HepG2 (cell line): ENCODE measurements around the gene ATP2C2. TPM values are rescaled to one million over a fixed set of nuclear protein-coding genes. Genes with fewer than 3 reads are reported as not detected.

ENCODE experiments used
- ATAC-seq: fragments of 200-7000 bp; cut with Tn5 transposase; 3 replicates; pipeline ENCODE4 v1.9.1; 2020; ENCODE audit warnings: mild to moderate bottlenecking, moderate library complexity
- BruUV-seq: library from RNA; stranded (reverse); fragments of 400-500 nt; replicated peaks from 2 replicates; lab custom pipeline; 2021; lab: Mats Ljungman, UMichigan
- CTCF ChIA-PET: fragments of 300-600 bp; formaldehyde crosslinking; extraction: SDS; loops from one replicate; lab custom pipeline; 2021; ENCODE audit warnings: low total read pairs, inconsistent platforms, low intra/inter-chr PET ratio; lab: Yijun Ruan, JAX
- POLR2A ChIA-PET: fragments of 350-600 bp; sonication (Branson Sonifier 250); formaldehyde crosslinking; loops from one replicate; lab custom pipeline; 2020; ENCODE audit warnings: antibody characterized with exemption, inconsistent platforms; lab: Yijun Ruan, JAX
- DNase-seq: peaks from one replicate; pipeline ENCODE4 v3.0.0-alpha.2; 2015; ENCODE audit warnings: low spot score
- FAIRE-seq: peaks from 3 replicates; lab custom pipeline; 2011; peaks lifted over from hg19 to GRCh38; lab: Jason Lieb, UNC
- H2AFZ ChIP-seq: one replicate; pipeline ENCODE4 v1.6.1; 2011; ENCODE audit warnings: low read length, inconsistent platforms
- H3K27ac ChIP-seq: fragments of 300-600 bp; 3 replicates; pipeline ENCODE4 v1.8.0; 2011; ENCODE audit warnings: mixed run types, mild to moderate bottlenecking, mixed read lengths, low read length, inconsistent platforms; ENCODE audit not compliant: insufficient read depth; ENCODE audit errors: extremely low read length
- H3K27me3 ChIP-seq, 2 experiments: fragments of 200-600 bp in 1 of 2; 2 replicates in 1 of 2; 3 replicates in 1 of 2; pipeline versions ENCODE4 v1.6.0 to v1.8.0; 2011; ENCODE audit warnings: low read length in 2 of 2, mild to moderate bottlenecking in 2 of 2, moderate library complexity in 2 of 2, inconsistent platforms in 1 of 2; ENCODE audit not compliant: insufficient read depth in 2 of 2, control insufficient read depth in 1 of 2
- H3K36me3 ChIP-seq, 2 experiments: fragments of 200-600 bp in 1 of 2; replicated peaks in 1 of 2; 2 replicates in 1 of 2; 3 replicates in 1 of 2; pipeline versions ENCODE4 v1.5.1 to v1.8.0; 2011; ENCODE audit warnings: low read length in 2 of 2, inconsistent platforms in 1 of 2; ENCODE audit not compliant: insufficient read depth in 2 of 2, control insufficient read depth in 1 of 2
- H3K4me1 ChIP-seq: 2 replicates; pipeline ENCODE4 v1.5.1; 2012; ENCODE audit warnings: low read length, inconsistent platforms; ENCODE audit not compliant: insufficient read depth
- H3K4me2 ChIP-seq: 2 replicates; pipeline ENCODE4 v1.6.0; 2011; ENCODE audit warnings: low read depth, low read length, inconsistent platforms
- H3K4me3 ChIP-seq, 3 experiments: fragments of 200-600 bp in 1 of 3; sonication (generic), shearing (Covaris generic) in 1 of 3; replicated peaks in 1 of 3; 2 replicates each; pipeline ENCODE4 v1.5.1; 2011 to 2016; ENCODE audit warnings: low read length in 3 of 3, inconsistent platforms in 2 of 3, low read depth in 2 of 3, mild to moderate bottlenecking in 2 of 3, control low read depth in 1 of 3, mixed read lengths in 1 of 3; ENCODE audit not compliant: insufficient read depth in 1 of 3
- H3K79me2 ChIP-seq: one replicate; pipeline ENCODE4 v1.6.1; 2011; ENCODE audit warnings: low read length, inconsistent platforms; ENCODE audit not compliant: insufficient read depth
- H3K9ac ChIP-seq: 2 replicates; pipeline ENCODE4 v1.6.0; 2011; ENCODE audit warnings: mild to moderate bottlenecking, low read depth, low read length, inconsistent platforms; ENCODE audit not compliant: insufficient read depth
- H3K9me3 ChIP-seq: 2 replicates; pipeline ENCODE4 v1.5.1; 2012; ENCODE audit warnings: mild to moderate bottlenecking, low read length
- H4K20me1 ChIP-seq: 2 replicates; pipeline ENCODE4 v1.6.0; 2011; ENCODE audit warnings: inconsistent platforms, mild to moderate bottlenecking, low read length, moderate library complexity; ENCODE audit not compliant: insufficient read depth
- GABPB1 ChIP-seq: IDR thresholded peaks from 2 replicates; pipeline ENCODE4 v1.6.1; 2016; ENCODE audit warnings: mild to moderate bottlenecking, missing genetic modification reagents, moderate library complexity, missing compliant biosample characterization
- NFE2 ChIP-seq: sonication (generic); formaldehyde crosslinking; IDR thresholded peaks from 2 replicates; pipeline ENCODE4 v1.4.0; 2020; ENCODE audit warnings: missing genetic modification reagents
- NR2F6 ChIP-seq, 2 experiments: IDR thresholded peaks; 2 replicates each; pipeline ENCODE4 v1.6.1; 2016; ENCODE audit warnings: antibody characterized with exemption in 1 of 2, mild to moderate bottlenecking in 1 of 2
- POGZ ChIP-seq: sonication (generic); formaldehyde crosslinking; IDR thresholded peaks from 2 replicates; pipeline ENCODE4 v1.4.0; 2020; ENCODE audit warnings: mild to moderate bottlenecking, missing genetic modification reagents
- RFXANK ChIP-seq: IDR thresholded peaks from 2 replicates; pipeline ENCODE4 v1.6.1; 2016
- SRF ChIP-seq: IDR thresholded peaks from 2 replicates; pipeline ENCODE4 v1.6.1; 2011; ENCODE audit warnings: mild to moderate bottlenecking, low read depth, low read length, moderate library complexity
- ZEB1 ChIP-seq: IDR thresholded peaks from 2 replicates; pipeline ENCODE4 v1.6.1; 2012; ENCODE audit warnings: mild to moderate bottlenecking, low read depth, inconsistent platforms; ENCODE audit not compliant: insufficient replicate concordance
- WGBS: methylation state at CpG from one replicate; pipeline ENCODE4 v1.1.6; 2017; ENCODE audit warnings: low lambda C conversion rate; 5-methylcytosine and 5-hydroxymethylcytosine counted together
- in situ Hi-C: cut with HindIII; loops from 2 replicates; pipeline ENCODE4 v1.10.0; 2017; ENCODE audit warnings: low pct_unique_long_range_greater_than_20kb; ENCODE audit not compliant: extremely low pct_ligation_motif_present
- intact Hi-C: fragments of 100-400 bp; cut with micrococcal nuclease; formaldehyde crosslinking; loops from one replicate; pipeline ENCODE4 v1.10.0; 2022; ENCODE audit not compliant: unreplicated experiment
- polyA plus RNA-seq, 8 experiments: library from polyadenylated mRNA; depleted of rRNA in 3 of 8; stranded (reverse) in 7 of 8; unstranded in 1 of 8; fragments of >200 nt; fragmentation: Illumina TruSeq in 4 of 8; extraction: Trizol in 4 of 8; gene quantifications; 2 replicates each; pipeline versions ENCODE4 v1.2.1 to v1.2.3, GENCODE V29; 2011 to 2016; ENCODE audit warnings: low read depth in 4 of 8, missing spikeins in 1 of 8, mixed read lengths in 1 of 8; ENCODE audit not compliant: insufficient read depth in 1 of 8
- total RNA-seq, 5 experiments: library from RNA; depleted of rRNA; stranded (reverse); fragments of >200 nt; fragmentation: Illumina TruSeq; extraction: Trizol; gene quantifications; 2 replicates each; pipeline ENCODE4 v1.2.3, GENCODE V29; 2016; ENCODE audit warnings: low read depth in 1 of 5
- TF ChIP-seq, protein P1 (sequence below): IDR thresholded peaks from 2 replicates; pipeline ENCODE4 v1.6.1; 2016; ENCODE audit warnings: low read depth, control low read depth
- TF ChIP-seq, protein P2 (sequence below): sonication (generic); formaldehyde crosslinking; IDR thresholded peaks from one replicate; pipeline ENCODE4 v1.5.1; 2020; ENCODE audit warnings: mild to moderate bottlenecking, missing genetic modification reagents; ENCODE audit errors: not compliant biosample characterization

The ATP2C2 gene
- total and polyA plus RNA-seq, 2 of the 13 experiments (the other 11 are each of a cell fraction or from before 2014, with no cell fraction given), result 0.07 TPM; not detected in 1

DNA sequence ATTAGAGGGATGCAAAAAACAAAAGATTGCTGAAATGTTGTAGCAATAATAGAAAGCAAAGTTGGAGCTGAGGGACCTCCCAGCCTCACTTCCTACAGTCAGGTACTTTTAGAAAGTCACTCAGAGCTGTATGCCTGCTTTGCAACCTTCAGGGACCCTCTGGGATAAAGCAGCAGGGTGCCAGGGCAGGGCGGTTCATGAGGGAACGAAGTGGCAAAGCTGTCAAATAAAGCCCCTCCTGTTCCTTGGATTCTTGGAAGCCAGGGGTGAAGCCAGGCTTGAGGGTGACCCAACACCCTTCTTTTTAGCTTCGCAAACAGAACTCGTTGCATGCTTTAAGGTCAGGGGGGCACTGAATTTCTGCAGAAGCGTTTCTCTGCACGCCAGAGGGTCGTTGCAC, 767 bp downstream of the ATP2C2 start:
- ChIA-PET POLR2A (no interaction called here), CTCF (no interaction called here)
- Histone ChIP-seq H3K9ac (no peak overlapping the region), H3K4me3 (no peak overlapping the region), H3K4me1 (peaks cover 17% of the 10 kb centered on the region), H3K27me3 (peaks cover 0 to 44% of the 10 kb centered on the region in 2 experiments; a peak in 4 of 5 replicates), H3K4me2 (no peak overlapping the region), H3K9me3 (no peaks in the 10 kb centered on the region), H4K20me1 (no peaks in the 10 kb centered on the region), H3K27ac (no peak overlapping the region), H3K79me2 (no peaks in the 10 kb centered on the region), H2AFZ (no peak overlapping the region), H3K36me3 (no peaks in the 10 kb centered on the region)
- in situ Hi-C loops (no loop called here), intact Hi-C loops (no loop called here)
- TF ChIP-seq RFXANK, result no peak
- TF ChIP-seq SRF, result no peak
- TF ChIP-seq, protein P1, sequence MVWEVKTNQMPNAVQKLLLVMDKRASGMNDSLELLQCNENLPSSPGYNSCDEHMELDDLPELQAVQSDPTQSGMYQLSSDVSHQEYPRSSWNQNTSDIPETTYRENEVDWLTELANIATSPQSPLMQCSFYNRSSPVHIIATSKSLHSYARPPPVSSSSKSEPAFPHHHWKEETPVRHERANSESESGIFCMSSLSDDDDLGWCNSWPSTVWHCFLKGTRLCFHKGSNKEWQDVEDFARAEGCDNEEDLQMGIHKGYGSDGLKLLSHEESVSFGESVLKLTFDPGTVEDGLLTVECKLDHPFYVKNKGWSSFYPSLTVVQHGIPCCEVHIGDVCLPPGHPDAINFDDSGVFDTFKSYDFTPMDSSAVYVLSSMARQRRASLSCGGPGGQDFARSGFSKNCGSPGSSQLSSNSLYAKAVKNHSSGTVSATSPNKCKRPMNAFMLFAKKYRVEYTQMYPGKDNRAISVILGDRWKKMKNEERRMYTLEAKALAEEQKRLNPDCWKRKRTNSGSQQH, result no peak
- no peak for TF ChIP-seq POGZ (CRISPR knock-in tag)
- TF ChIP-seq NFE2 (CRISPR knock-in tag), result no peak
- no peak for TF ChIP-seq NR2F6 (IDR thresholded peaks at IDR 0.05)
- no peak for TF ChIP-seq NR2F6 (CRISPR knock-in tag; IDR thresholded peaks at IDR 0.05)
- BruUV-seq, result no TSS peak
- no peak for FAIRE-seq
- no peak for ATAC-seq
- WGBS, result 27% methylated on average over 7 of the region's 7 CpGs
- no peak for DNase-seq

DNA sequence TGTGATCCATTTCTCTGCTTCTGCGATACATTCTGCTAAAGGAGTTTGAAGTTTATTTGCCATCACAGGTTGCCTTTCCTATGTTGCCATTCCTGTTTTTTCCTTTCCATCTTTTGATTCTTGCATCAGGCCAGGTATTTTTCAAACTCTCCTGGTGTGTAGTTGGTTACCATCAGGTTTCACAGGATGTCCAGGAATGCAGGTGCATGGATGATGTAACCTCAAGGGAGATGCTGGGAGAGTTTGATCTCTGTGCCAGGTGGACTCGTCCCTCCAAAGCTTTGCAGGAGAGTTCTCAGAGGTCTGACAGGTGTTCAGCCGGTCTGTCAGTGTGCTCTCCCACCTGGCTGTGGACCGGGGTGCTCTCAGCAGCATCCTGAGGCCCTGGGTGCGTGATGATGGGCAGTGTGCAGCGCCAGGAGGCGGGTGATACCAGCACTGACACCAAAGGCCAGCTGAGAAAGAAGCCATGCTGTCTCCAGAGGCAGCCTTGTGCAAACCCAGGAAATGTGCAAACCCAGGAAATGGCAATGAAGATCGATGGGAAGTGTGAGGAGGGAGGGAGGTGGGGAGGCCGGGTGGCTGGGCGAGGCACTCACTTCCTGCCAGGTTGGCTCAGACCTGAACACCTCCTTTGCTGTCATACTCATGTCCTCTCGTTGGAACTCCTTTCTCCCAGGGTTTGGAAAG, 1.7 kb downstream of the ATP2C2 start:
- H3K79me2 ChIP-seq, result no peaks in the 10 kb centered on the region
- H3K4me3 ChIP-seq, result no peak overlapping the region
- no peak for DNase-seq
- no peaks in the 10 kb centered on the region for H3K36me3 ChIP-seq
- no peaks in the 10 kb centered on the region for H4K20me1 ChIP-seq
- ChIA-PET CTCF (no interaction called here), POLR2A (no interaction called here)
- no peak overlapping the region for H3K27ac ChIP-seq
- in situ Hi-C loops (no loop called here), intact Hi-C loops (no loop called here)
- peaks cover 0 to 46% of the 10 kb centered on the region in 2 experiments; a peak in 4 of 5 replicates for H3K27me3 ChIP-seq
- 28% methylated on average over 11 of the region's 11 CpGs for WGBS
- no peak overlapping the region for H2AFZ ChIP-seq
- no peak overlapping the region for H3K4me2 ChIP-seq
- H3K9ac ChIP-seq, result no peak overlapping the region
- no TSS peak for BruUV-seq
- ATAC-seq, result peak; percentile 18; the same call in 2 of the 3 replicates
- TF ChIP-seq, protein P2, sequence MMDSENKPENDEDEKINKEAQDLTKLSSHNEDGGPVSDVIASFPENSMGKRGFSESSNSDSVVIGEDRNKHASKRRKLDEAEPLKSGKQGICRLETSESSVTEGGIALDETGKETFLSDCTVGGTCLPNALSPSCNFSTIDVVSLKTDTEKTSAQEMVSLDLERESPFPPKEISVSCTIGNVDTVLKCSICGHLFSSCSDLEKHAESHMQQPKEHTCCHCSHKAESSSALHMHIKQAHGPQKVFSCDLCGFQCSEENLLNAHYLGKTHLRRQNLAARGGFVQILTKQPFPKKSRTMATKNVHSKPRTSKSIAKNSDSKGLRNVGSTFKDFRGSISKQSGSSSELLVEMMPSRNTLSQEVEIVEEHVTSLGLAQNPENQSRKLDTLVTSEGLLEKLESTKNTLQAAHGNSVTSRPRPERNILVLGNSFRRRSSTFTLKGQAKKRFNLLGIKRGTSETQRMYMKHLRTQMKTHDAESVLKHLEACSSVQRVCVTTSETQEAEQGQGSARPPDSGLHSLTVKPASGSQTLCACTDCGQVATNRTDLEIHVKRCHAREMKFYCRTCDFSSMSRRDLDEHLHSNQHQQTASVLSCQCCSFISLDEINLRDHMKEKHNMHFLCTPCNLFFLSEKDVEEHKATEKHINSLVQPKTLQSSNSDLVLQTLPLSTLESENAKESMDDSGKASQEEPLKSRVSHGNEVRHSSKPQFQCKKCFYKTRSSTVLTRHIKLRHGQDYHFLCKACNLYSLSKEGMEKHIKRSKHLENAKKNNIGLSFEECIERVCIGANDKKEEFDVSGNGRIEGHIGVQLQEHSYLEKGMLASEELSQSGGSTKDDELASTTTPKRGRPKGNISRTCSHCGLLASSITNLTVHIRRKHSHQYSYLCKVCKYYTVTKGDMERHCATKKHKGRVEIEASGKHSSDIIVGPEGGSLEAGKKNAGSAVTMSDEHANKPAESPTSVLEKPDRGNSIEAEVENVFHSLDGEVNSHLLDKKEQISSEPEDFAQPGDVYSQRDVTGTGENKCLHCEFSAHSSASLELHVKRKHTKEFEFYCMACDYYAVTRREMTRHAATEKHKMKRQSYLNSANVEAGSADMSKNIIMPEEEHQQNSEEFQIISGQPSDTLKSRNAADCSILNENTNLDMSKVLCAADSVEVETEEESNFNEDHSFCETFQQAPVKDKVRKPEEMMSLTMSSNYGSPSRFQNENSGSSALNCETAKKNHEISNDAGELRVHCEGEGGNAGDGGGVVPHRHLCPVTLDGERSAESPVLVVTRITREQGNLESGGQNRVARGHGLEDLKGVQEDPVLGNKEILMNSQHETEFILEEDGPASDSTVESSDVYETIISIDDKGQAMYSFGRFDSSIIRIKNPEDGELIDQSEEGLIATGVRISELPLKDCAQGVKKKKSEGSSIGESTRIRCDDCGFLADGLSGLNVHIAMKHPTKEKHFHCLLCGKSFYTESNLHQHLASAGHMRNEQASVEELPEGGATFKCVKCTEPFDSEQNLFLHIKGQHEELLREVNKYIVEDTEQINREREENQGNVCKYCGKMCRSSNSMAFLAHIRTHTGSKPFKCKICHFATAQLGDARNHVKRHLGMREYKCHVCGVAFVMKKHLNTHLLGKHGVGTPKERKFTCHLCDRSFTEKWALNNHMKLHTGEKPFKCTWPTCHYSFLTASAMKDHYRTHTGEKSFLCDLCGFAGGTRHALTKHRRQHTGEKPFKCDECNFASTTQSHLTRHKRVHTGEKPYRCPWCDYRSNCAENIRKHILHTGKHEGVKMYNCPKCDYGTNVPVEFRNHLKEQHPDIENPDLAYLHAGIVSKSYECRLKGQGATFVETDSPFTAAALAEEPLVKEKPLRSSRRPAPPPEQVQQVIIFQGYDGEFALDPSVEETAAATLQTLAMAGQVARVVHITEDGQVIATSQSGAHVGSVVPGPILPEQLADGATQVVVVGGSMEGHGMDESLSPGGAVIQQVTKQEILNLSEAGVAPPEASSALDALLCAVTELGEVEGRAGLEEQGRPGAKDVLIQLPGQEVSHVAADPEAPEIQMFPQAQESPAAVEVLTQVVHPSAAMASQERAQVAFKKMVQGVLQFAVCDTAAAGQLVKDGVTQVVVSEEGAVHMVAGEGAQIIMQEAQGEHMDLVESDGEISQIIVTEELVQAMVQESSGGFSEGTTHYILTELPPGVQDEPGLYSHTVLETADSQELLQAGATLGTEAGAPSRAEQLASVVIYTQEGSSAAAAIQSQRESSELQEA (CRISPR knock-in tag), result no peak
- TF ChIP-seq ZEB1, result peak; percentile 36
- peak; percentile 14 for TF ChIP-seq GABPB1 (CRISPR knock-in tag)
- H3K4me1 ChIP-seq, result peaks cover 17% of the 10 kb centered on the region
- FAIRE-seq, result no peak
- no peaks in the 10 kb centered on the region for H3K9me3 ChIP-seq
